Transverse colon (tissue), 3 donors: ENCODE data around the gene RAB5IF.

Source experiments
- CTCF ChIP-seq, 5 experiments: fragments of 200-600 bp in 3 of 5; fragments of 450-650 bp in 2 of 5; sonication (generic) in 3 of 5; IDR thresholded peaks; 1 replicate in 2 of 5; 2 replicates in 3 of 5; pipeline ENCODE4 v1.5.1; 2016 to 2017; ENCODE audit warnings: antibody characterized with exemption in 5 of 5, inconsistent platforms in 3 of 5, mild to moderate bottlenecking in 2 of 5, moderate library complexity in 1 of 5
- EP300 ChIP-seq: sonication (generic); formaldehyde crosslinking; IDR thresholded peaks from one replicate; pipeline ENCODE4 v1.6.1; 2017; ENCODE audit warnings: antibody characterized with exemption, low read depth
- POLR2A ChIP-seq: fragments of 450-650 bp; IDR thresholded peaks from one replicate; pipeline ENCODE4 v1.6.1; 2016; ENCODE audit warnings: antibody characterized with exemption, mild to moderate bottlenecking, moderate library complexity

- TF ChIP-seq CTCF (IDR thresholded peaks at IDR 0.05) (no peak), POLR2A (no peak), EP300 (no peak)
Observed at GRCh38 chr20:36623444-36623843, 17.9 kb downstream of the RAB5IF start.
